22Rv1 (cell line): Measurements from ENCODE around the gene KCNJ15.

Experiments
- CTCF ChIP-seq: fragments of 450-650 bp; IDR thresholded peaks from 2 replicates; pipeline ENCODE4 v1.5.1; 2017; ENCODE audit warnings: mild to moderate bottlenecking
- ZFX ChIP-seq: fragments of 450-650 bp; IDR thresholded peaks from 2 replicates; pipeline ENCODE4 v1.6.1; 2017; ENCODE audit warnings: antibody characterized with exemption, borderline replicate concordance

GRCh38 chr21:38241029-38241740 lies 15.6 kb upstream of the KCNJ15 start:
- no peak for TF ChIP-seq CTCF
- TF ChIP-seq ZFX, result no peak
